GM08714 (cell line): ENCODE results near the gene ADCY9.

Experiments used
- H3K4me3 ChIP-seq: fragments of 200-500 bp; sonication (Bioruptor generic); 2 replicates; pipeline ENCODE4 v1.5.1; 2014; ENCODE audit warnings: mild to moderate bottlenecking, low read length, inconsistent platforms
- ZNF274 ChIP-seq: IDR thresholded peaks from 2 replicates; pipeline ENCODE4 v1.6.1; 2012; ENCODE audit warnings: mild to moderate bottlenecking, low read depth, low read length

The ADCY9 gene

GRCh38 chr16:3995001-3995400 is 121.2 kb downstream of the ADCY9 start:
- TF ChIP-seq ZNF274: no peak
- H3K4me3 ChIP-seq: no peak overlapping the region

GRCh38 chr16:3993052-3993785 is 123.0 kb downstream of the ADCY9 start:
- no peak overlapping the region for H3K4me3 ChIP-seq
- TF ChIP-seq ZNF274: no peak

- no peak for TF ChIP-seq ZNF274
- H3K4me3 ChIP-seq: no peak overlapping the region
Measured at GRCh38 chr16:3992297-3993051, 123.8 kb downstream of the ADCY9 start.

GRCh38 chr16:3988824-3989223 is 127.4 kb downstream of the ADCY9 start:
- TF ChIP-seq ZNF274: no peak

GRCh38 chr16:3988011-3988410 is 128.2 kb downstream of the ADCY9 start:
- no peak overlapping the region for H3K4me3 ChIP-seq
- no peak for TF ChIP-seq ZNF274

More at GRCh38 chr16:3988824-3989223, 127.4 kb downstream of the ADCY9 start:
- no peak overlapping the region for H3K4me3 ChIP-seq

GRCh38 chr16:3987231-3987630 is 129.0 kb downstream of the ADCY9 start:
- no peak for TF ChIP-seq ZNF274
- H3K4me3 ChIP-seq: no peak overlapping the region

GRCh38 chr16:3986235-3986544 is 130.1 kb downstream of the ADCY9 start:
- H3K4me3 ChIP-seq: no peak overlapping the region
- no peak for TF ChIP-seq ZNF274

- TF ChIP-seq ZNF274: no peak
- H3K4me3 ChIP-seq: no peak overlapping the region
Measured at GRCh38 chr16:3984111-3985060, 131.9 kb downstream of the ADCY9 start.

- no peak for TF ChIP-seq ZNF274
Measured at GRCh38 chr16:3983081-3983520, 133.1 kb downstream of the ADCY9 start.

GRCh38 chr16:3982216-3982615 is 134.0 kb downstream of the ADCY9 start:
- H3K4me3 ChIP-seq: no peak overlapping the region
- TF ChIP-seq ZNF274: no peak

More at GRCh38 chr16:3983081-3983520, 133.1 kb downstream of the ADCY9 start:
- H3K4me3 ChIP-seq: no peak overlapping the region

- TF ChIP-seq ZNF274: no peak
- no peak overlapping the region for H3K4me3 ChIP-seq
Measured at GRCh38 chr16:3980253-3981111, 135.8 kb downstream of the ADCY9 start.

GRCh38 chr16:3979518-3979917 is 136.7 kb downstream of the ADCY9 start:
- no peak for TF ChIP-seq ZNF274

GRCh38 chr16:3979070-3979469 is 137.2 kb downstream of the ADCY9 start:
- no peak for TF ChIP-seq ZNF274
- H3K4me3 ChIP-seq: no peak overlapping the region

More at GRCh38 chr16:3979518-3979917, 136.7 kb downstream of the ADCY9 start:
- H3K4me3 ChIP-seq: no peak overlapping the region
